HG02759 (cell line): ENCODE data around the gene SLC27A1.
"Not testable (repeated sequence)": the region's sequence is repeated elsewhere in the genome, so short reads cannot be mapped to it uniquely, and the experiment has no call there.

Source experiments
- ATAC-seq: cut with Tn5 transposase; IDR thresholded peaks from one replicate; pipeline ENCODE4 v1.9.1; 2021; ENCODE audit warnings: mild to moderate bottlenecking, moderate library complexity; ENCODE audit not compliant: unreplicated experiment

SLC27A1 gene

GRCh38 chr19:17486545-17487240 is 16.4 kb downstream of the SLC27A1 start:
- ATAC-seq = no peak

- ATAC-seq = no peak
Measured at GRCh38 chr19:17487284-17488121, 17.2 kb downstream of the SLC27A1 start.

GRCh38 chr19:17488593-17489391 is 18.5 kb downstream of the SLC27A1 start:
- ATAC-seq = no peak

- ATAC-seq = no peak
Measured at GRCh38 chr19:17489392-17490030, 19.2 kb downstream of the SLC27A1 start.

- ATAC-seq = no peak
Measured at GRCh38 chr19:17490411-17490810, 20.1 kb downstream of the SLC27A1 start.

- no peak for ATAC-seq
Measured at GRCh38 chr19:17491287-17491686, 21.0 kb downstream of the SLC27A1 start.

GRCh38 chr19:17495639-17496296 is 25.4 kb downstream of the SLC27A1 start:
- no peak for ATAC-seq

GRCh38 chr19:17496337-17496997 is 26.1 kb downstream of the SLC27A1 start:
- peak; percentile 59 for ATAC-seq

GRCh38 chr19:17497149-17497798 is 26.9 kb downstream of the SLC27A1 start:
- ATAC-seq = no peak

GRCh38 chr19:17499025-17499424 is 28.7 kb downstream of the SLC27A1 start:
- ATAC-seq = not testable (repeated sequence)

- no peak for ATAC-seq
Measured at GRCh38 chr19:17499648-17500446, 29.5 kb downstream of the SLC27A1 start.

GRCh38 chr19:17500447-17501198 is 30.3 kb downstream of the SLC27A1 start:
- ATAC-seq = no peak

- ATAC-seq = no peak
Measured at GRCh38 chr19:17503240-17503639, 32.9 kb downstream of the SLC27A1 start.

- ATAC-seq = no peak
Measured at GRCh38 chr19:17504030-17504429, 33.7 kb downstream of the SLC27A1 start.

GRCh38 chr19:17504456-17504855 is 34.1 kb downstream of the SLC27A1 start:
- ATAC-seq = no peak

- no peak for ATAC-seq
Measured at GRCh38 chr19:17505223-17505622, 34.9 kb downstream of the SLC27A1 start.

GRCh38 chr19:17506745-17507144 is 36.4 kb downstream of the SLC27A1 start:
- ATAC-seq = no peak

GRCh38 chr19:17508558-17508933 is 38.2 kb downstream of the SLC27A1 start:
- not testable (repeated sequence) for ATAC-seq
